ENCODE data around the gene TRNAU1AP. TPM values are rescaled to one million over a fixed set of nuclear protein-coding genes. Genes with fewer than 3 reads are reported as not detected.

The TRNAU1AP gene
- total and polyA plus RNA-seq, 2 of the 13 experiments (the other 11 are each of a cell fraction or from before 2014, with no cell fraction given): 29.0 to 42.9 TPM

DNA sequence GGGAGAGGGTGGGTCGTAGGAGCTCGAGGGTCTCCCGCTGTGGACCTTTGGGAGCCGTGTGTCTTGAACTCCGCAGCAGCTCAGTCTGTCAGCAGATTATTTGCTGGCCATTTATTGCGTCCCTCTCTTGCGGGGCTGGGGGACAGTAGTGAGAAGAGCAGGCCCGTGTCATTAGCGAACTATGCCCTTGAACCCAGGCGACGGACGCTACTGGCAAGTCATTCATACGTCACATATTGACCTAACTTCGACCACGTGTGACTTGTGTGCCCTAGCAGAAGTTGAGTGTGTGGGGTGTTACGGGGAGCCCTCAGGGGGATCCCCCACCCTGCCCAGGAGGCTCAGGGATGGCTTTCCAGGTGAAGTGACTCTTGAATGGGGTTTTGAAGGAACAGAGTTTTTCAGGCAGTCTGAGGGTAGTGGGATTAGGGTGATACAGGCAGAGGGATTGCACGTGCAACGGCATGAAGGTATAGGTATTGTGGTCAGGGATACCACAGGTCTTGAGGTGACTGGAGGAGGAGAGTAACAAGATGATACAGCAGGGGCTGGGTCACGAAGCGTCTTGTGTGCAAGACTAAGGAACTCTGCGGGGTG, 34.0 kb upstream of the TRNAU1AP start (continued):
- TF ChIP-seq, protein P1, sequence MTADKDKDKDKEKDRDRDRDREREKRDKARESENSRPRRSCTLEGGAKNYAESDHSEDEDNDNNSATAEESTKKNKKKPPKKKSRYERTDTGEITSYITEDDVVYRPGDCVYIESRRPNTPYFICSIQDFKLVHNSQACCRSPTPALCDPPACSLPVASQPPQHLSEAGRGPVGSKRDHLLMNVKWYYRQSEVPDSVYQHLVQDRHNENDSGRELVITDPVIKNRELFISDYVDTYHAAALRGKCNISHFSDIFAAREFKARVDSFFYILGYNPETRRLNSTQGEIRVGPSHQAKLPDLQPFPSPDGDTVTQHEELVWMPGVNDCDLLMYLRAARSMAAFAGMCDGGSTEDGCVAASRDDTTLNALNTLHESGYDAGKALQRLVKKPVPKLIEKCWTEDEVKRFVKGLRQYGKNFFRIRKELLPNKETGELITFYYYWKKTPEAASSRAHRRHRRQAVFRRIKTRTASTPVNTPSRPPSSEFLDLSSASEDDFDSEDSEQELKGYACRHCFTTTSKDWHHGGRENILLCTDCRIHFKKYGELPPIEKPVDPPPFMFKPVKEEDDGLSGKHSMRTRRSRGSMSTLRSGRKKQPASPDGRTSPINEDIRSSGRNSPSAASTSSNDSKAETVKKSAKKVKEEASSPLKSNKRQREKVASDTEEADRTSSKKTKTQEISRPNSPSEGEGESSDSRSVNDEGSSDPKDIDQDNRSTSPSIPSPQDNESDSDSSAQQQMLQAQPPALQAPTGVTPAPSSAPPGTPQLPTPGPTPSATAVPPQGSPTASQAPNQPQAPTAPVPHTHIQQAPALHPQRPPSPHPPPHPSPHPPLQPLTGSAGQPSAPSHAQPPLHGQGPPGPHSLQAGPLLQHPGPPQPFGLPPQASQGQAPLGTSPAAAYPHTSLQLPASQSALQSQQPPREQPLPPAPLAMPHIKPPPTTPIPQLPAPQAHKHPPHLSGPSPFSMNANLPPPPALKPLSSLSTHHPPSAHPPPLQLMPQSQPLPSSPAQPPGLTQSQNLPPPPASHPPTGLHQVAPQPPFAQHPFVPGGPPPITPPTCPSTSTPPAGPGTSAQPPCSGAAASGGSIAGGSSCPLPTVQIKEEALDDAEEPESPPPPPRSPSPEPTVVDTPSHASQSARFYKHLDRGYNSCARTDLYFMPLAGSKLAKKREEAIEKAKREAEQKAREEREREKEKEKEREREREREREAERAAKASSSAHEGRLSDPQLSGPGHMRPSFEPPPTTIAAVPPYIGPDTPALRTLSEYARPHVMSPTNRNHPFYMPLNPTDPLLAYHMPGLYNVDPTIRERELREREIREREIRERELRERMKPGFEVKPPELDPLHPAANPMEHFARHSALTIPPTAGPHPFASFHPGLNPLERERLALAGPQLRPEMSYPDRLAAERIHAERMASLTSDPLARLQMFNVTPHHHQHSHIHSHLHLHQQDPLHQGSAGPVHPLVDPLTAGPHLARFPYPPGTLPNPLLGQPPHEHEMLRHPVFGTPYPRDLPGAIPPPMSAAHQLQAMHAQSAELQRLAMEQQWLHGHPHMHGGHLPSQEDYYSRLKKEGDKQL (CRISPR knock-in tag; IDR thresholded peaks at IDR 0.05; ENCODE audit: low read depth): 0 out of 2 replicates have a peak, but pooled peaks have one; percentile 17
- TF ChIP-seq BHLHE40 (IDR thresholded peaks at IDR 0.05; ENCODE audit: low read length) (peak; percentile 56; the same call in 1 of the 2 replicates), NFE2L2 (IDR thresholded peaks at IDR 0.05; ENCODE audit: low read length) (peak; percentile 45; the same call in 1 of the 2 replicates), ZNF615 (CRISPR knock-in tag; IDR thresholded peaks at IDR 0.05; ENCODE audit: borderline replicate concordance) (no peak), ZFP41 (CRISPR knock-in tag; IDR thresholded peaks at IDR 0.05; ENCODE audit: borderline replicate concordance) (no peak), HIVEP1 (CRISPR knock-in tag; IDR thresholded peaks at IDR 0.05) (peak; percentile 44; the same call in 1 of the 2 replicates), ZNF205 (CRISPR knock-in tag; IDR thresholded peaks at IDR 0.05) (peak; percentile 53; the same call in 1 of the 2 replicates), ZNF33B (CRISPR knock-in tag; IDR thresholded peaks at IDR 0.05) (peak; percentile 67; the same call in 1 of the 2 replicates), ZNF792 (CRISPR knock-in tag; IDR thresholded peaks at IDR 0.05) (peak; percentile 41; the same call in 1 of the 2 replicates), CREB1 (IDR thresholded peaks at IDR 0.05) (peak; percentile 94), CREB1 (CRISPR knock-in tag; IDR thresholded peaks at IDR 0.05) (peak; percentile 92), KMT2B (CRISPR knock-in tag; IDR thresholded peaks at IDR 0.05) (0 out of 2 replicates have a peak, but pooled peaks have one; percentile 52), ATAD3A (CRISPR knock-in tag; IDR thresholded peaks at IDR 0.05) (no peak), NR3C1 (CRISPR knock-in tag; IDR thresholded peaks at IDR 0.05) (no peak), SIX4 (CRISPR knock-in tag; IDR thresholded peaks at IDR 0.05) (no peak), KAT2B (IDR thresholded peaks at IDR 0.05; ENCODE audit: borderline replicate concordance, low read depth, low read length) (no peak), HOXA5 (CRISPR knock-in tag; IDR thresholded peaks at IDR 0.05) (no peak), MAFF (IDR thresholded peaks at IDR 0.05; ENCODE audit: low read depth, low read length) (no peak)
- TF ChIP-seq, protein P2, sequence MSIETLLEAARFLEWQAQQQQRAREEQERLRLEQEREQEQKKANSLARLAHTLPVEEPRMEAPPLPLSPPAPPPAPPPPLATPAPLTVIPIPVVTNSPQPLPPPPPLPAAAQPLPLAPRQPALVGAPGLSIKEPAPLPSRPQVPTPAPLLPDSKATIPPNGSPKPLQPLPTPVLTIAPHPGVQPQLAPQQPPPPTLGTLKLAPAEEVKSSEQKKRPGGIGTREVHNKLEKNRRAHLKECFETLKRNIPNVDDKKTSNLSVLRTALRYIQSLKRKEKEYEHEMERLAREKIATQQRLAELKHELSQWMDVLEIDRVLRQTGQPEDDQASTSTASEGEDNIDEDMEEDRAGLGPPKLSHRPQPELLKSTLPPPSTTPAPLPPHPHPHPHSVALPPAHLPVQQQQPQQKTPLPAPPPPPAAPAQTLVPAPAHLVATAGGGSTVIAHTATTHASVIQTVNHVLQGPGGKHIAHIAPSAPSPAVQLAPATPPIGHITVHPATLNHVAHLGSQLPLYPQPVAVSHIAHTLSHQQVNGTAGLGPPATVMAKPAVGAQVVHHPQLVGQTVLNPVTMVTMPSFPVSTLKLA (IDR thresholded peaks at IDR 0.05): peak; percentile 72
- TF ChIP-seq, protein P3, sequence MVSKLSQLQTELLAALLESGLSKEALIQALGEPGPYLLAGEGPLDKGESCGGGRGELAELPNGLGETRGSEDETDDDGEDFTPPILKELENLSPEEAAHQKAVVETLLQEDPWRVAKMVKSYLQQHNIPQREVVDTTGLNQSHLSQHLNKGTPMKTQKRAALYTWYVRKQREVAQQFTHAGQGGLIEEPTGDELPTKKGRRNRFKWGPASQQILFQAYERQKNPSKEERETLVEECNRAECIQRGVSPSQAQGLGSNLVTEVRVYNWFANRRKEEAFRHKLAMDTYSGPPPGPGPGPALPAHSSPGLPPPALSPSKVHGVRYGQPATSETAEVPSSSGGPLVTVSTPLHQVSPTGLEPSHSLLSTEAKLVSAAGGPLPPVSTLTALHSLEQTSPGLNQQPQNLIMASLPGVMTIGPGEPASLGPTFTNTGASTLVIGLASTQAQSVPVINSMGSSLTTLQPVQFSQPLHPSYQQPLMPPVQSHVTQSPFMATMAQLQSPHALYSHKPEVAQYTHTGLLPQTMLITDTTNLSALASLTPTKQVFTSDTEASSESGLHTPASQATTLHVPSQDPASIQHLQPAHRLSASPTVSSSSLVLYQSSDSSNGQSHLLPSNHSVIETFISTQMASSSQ (IDR thresholded peaks at IDR 0.05; ENCODE audit: low read depth): no peak
- TF ChIP-seq, protein P3 (CRISPR knock-in tag; IDR thresholded peaks at IDR 0.05; ENCODE audit: borderline replicate concordance): no peak
